OCI-LY7 (cell line): Measurements from ENCODE around the gene TMEM269.

ENCODE experiments used
- EZH2phosphoT487 ChIP-seq: fragments of 200-600 bp; sonication (generic); IDR thresholded peaks from 2 replicates; pipeline ENCODE4 v1.6.1; 2018; ENCODE audit warnings: low read depth, borderline replicate concordance, mild to moderate bottlenecking, mixed run types, antibody characterized with exemption, low read length, moderate library complexity, mixed read lengths
- TF ChIP-seq, protein P1 (sequence below): fragments of 200-600 bp; sonication (generic); conservative IDR thresholded peaks from 2 replicates; pipeline ENCODE4 v1.5.1; 2014; ENCODE audit warnings: mild to moderate bottlenecking, antibody characterized with exemption, low read length, moderate library complexity, mixed read lengths

DNA sequence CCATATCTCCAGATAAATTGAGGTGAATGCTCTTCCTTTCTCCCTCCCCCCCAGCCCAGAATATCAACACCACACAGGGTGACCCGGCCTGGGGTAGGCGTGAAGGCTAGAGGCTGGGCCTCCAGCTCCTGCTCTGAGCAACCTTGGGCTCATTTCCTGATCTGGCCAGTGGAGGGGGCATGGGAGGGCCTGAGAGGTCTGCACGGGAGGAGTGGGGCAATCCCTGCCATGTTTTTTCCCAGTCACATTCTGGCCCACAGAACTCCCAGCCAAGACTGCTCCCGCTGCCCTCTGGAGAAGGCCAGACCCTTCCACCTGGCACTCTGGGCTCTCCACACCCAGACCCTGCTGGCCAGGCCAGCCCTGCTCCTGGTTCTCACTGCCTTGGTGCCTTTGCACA, 48.6 kb upstream of the TMEM269 start:
- TF ChIP-seq, protein P1, sequence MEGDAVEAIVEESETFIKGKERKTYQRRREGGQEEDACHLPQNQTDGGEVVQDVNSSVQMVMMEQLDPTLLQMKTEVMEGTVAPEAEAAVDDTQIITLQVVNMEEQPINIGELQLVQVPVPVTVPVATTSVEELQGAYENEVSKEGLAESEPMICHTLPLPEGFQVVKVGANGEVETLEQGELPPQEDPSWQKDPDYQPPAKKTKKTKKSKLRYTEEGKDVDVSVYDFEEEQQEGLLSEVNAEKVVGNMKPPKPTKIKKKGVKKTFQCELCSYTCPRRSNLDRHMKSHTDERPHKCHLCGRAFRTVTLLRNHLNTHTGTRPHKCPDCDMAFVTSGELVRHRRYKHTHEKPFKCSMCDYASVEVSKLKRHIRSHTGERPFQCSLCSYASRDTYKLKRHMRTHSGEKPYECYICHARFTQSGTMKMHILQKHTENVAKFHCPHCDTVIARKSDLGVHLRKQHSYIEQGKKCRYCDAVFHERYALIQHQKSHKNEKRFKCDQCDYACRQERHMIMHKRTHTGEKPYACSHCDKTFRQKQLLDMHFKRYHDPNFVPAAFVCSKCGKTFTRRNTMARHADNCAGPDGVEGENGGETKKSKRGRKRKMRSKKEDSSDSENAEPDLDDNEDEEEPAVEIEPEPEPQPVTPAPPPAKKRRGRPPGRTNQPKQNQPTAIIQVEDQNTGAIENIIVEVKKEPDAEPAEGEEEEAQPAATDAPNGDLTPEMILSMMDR = peak; percentile 25; the same call in 1 of the 2 replicates
- no peak for TF ChIP-seq EZH2phosphoT487
